ENCODE results near the gene SPEN. TPM values are rescaled to one million over a fixed set of nuclear protein-coding genes. Genes with fewer than 3 reads are reported as not detected.

SPEN gene
- total and polyA plus RNA-seq, 10 of the 15 experiments (the other 5 are each of a cell fraction or from before 2014, with no cell fraction given) = 5.2 to 58.7 (median 20.1) TPM

GRCh38 chr1:15953791-15954241 lies 106.3 kb downstream of the SPEN start:
- intact Hi-C loops (cut with micrococcal nuclease; ENCODE audit: unreplicated experiment) = no loop called here
- H3K4me1 ChIP-seq (ENCODE audit: control insufficient read depth, insufficient read depth, low read length) = peaks cover 26% of the 10 kb centered on the region
- DNase-seq (ENCODE audit: low read depth, low spot score) (no peak), FAIRE-seq (no peak), ATAC-seq (no peak)
- peaks cover 19% of the 10 kb centered on the region for H3K79me2 ChIP-seq (ENCODE audit: control insufficient read depth, insufficient read depth, low read length)
- no TSS peak for BruUV-seq (replicated peaks)
- ChIA-PET POLR2A (interaction anchor here (0.8 kb wide), 1 partner anchor 11 kb away, joined by 3 read pairs; no protein-coding TSS in a partner anchor), CTCF (interaction anchor here (0.6 kb wide), 1 partner anchor 172 kb away, joined by 3 read pairs; no protein-coding TSS in a partner anchor), RAD21 (ENCODE audit: unreplicated experiment) (interaction anchor here (1.0 to 1.3 kb wide), 2 partner anchors 11 to 138 kb away, joined by 3 to 4 read pairs; no protein-coding TSS in a partner anchor), SMC1A (ENCODE audit: uncharacterized antibody, unreplicated experiment) (interaction anchor here (1.1 to 1.5 kb wide), 2 partner anchors 17 to 54 kb away, joined by 3 read pairs; no protein-coding TSS in a partner anchor)
- peaks cover 3% of the 10 kb centered on the region; the same call in 1 of the 2 replicates for H4K20me1 ChIP-seq (ENCODE audit: control insufficient read depth, insufficient read depth)
- no peaks in the 10 kb centered on the region for H3K27me3 ChIP-seq (replicated peaks in 1 of 2; ENCODE audit: control insufficient read depth in 2 of 2, insufficient read depth in 2 of 2, low read length in 1 of 2)
- H3K36me3 ChIP-seq (ENCODE audit: control insufficient read depth in 2 of 2, insufficient read depth in 2 of 2, low read length in 1 of 2) = peaks cover 0 to 15% of the 10 kb centered on the region in 2 experiments; a peak in 2 of 4 replicates
- WGBS (ENCODE audit: insufficient coverage, insufficient replicate concordance, low lambda C conversion rate, missing lambda C conversion rate) = 100% methylated on average over 1 of the region's 1 CpG
- H3K9ac ChIP-seq (ENCODE audit: control insufficient read depth, insufficient read depth, low read length) = no peak overlapping the region
- no peak overlapping the region for H3K4me3 ChIP-seq
- no peak overlapping the region for H3K4me2 ChIP-seq (ENCODE audit: control insufficient read depth, insufficient read depth)
- no peak overlapping the region for H3K27ac ChIP-seq (ENCODE audit: control insufficient read depth, insufficient read depth)
- in situ Hi-C loops (cut with MboI) = no loop called here
- no peaks in the 10 kb centered on the region for H3K9me3 ChIP-seq (replicated peaks; ENCODE audit: control insufficient read depth, insufficient read depth, low read length)
- TF ChIP-seq CBX5 (IDR thresholded peaks at IDR 0.05; ENCODE audit: low read depth) = no peak
- TF ChIP-seq CREM (IDR thresholded peaks at IDR 0.05; ENCODE audit: low read depth) = no peak
- no peak for TF ChIP-seq SMARCA5 (IDR thresholded peaks at IDR 0.05)
- no peak for TF ChIP-seq MEF2B (IDR thresholded peaks at IDR 0.05; ENCODE audit: partially characterized antibody, poor library complexity, severe bottlenecking)
- TF ChIP-seq NR2F1 (conservative IDR thresholded peaks at IDR 0.05) = no peak
- no peak overlapping the region for H2AFZ ChIP-seq (ENCODE audit: control insufficient read depth, low read depth, low read length)

GRCh38 chr1:15954316-15954715 lies 106.8 kb downstream of the SPEN start:
- Histone ChIP-seq H3K4me3 (no peak overlapping the region), H2AFZ (ENCODE audit: control insufficient read depth, low read depth, low read length) (no peak overlapping the region), H3K9me3 (replicated peaks; ENCODE audit: control insufficient read depth, insufficient read depth, low read length) (no peaks in the 10 kb centered on the region), H3K79me2 (ENCODE audit: control insufficient read depth, insufficient read depth, low read length) (peaks cover 19% of the 10 kb centered on the region), H3K36me3 (ENCODE audit: control insufficient read depth in 2 of 2, insufficient read depth in 2 of 2, low read length in 1 of 2) (peaks cover 0 to 15% of the 10 kb centered on the region in 2 experiments; a peak in 2 of 4 replicates), H4K20me1 (ENCODE audit: control insufficient read depth, insufficient read depth) (peaks cover 3% of the 10 kb centered on the region; the same call in 1 of the 2 replicates), H3K27ac (ENCODE audit: control insufficient read depth, insufficient read depth) (no peak overlapping the region), H3K4me1 (ENCODE audit: control insufficient read depth, insufficient read depth, low read length) (peaks cover 21% of the 10 kb centered on the region), H3K4me2 (ENCODE audit: control insufficient read depth, insufficient read depth) (no peak overlapping the region), H3K9ac (ENCODE audit: control insufficient read depth, insufficient read depth, low read length) (no peak overlapping the region), H3K27me3 (replicated peaks in 1 of 2; ENCODE audit: control insufficient read depth in 2 of 2, insufficient read depth in 2 of 2, low read length in 1 of 2) (no peaks in the 10 kb centered on the region)
- POLR2A ChIA-PET = no interaction called here
- 91% methylated on average over 3 of the region's 3 CpGs for whole genome bisulfite sequencing (ENCODE audit: insufficient coverage, insufficient replicate concordance, low lambda C conversion rate, missing lambda C conversion rate)
- DNase-seq (ENCODE audit: low read depth, low spot score) (no peak), ATAC-seq (no peak), FAIRE-seq (no peak)
- SMC1A ChIA-PET (ENCODE audit: uncharacterized antibody, unreplicated experiment) = interaction anchor here (1.1 to 1.5 kb wide), 2 partner anchors 18 to 54 kb away, joined by 3 read pairs; no protein-coding TSS in a partner anchor
- CTCF ChIA-PET = no interaction called here
- in situ Hi-C loops (cut with MboI) = no loop called here
- intact Hi-C loops (cut with micrococcal nuclease; ENCODE audit: unreplicated experiment) = no loop called here
- BruUV-seq (replicated peaks) = no TSS peak
- RAD21 ChIA-PET (ENCODE audit: unreplicated experiment) = interaction anchor here (1.0 kb wide), 1 partner anchor 138 kb away, joined by 3 read pairs; no protein-coding TSS in a partner anchor
- TF ChIP-seq NBN (IDR thresholded peaks at IDR 0.05) = no peak
- no peak for TF ChIP-seq MXI1 (IDR thresholded peaks at IDR 0.05; ENCODE audit: low read depth, low read length)
- TF ChIP-seq ZNF687 (IDR thresholded peaks at IDR 0.05) = no peak
- no peak for TF ChIP-seq ZBED1 (IDR thresholded peaks at IDR 0.05; ENCODE audit: borderline replicate concordance)
- no peak for TF ChIP-seq NFYA (IDR thresholded peaks at IDR 0.05; ENCODE audit: borderline replicate concordance, low read depth, low read length)
- TF ChIP-seq MTA2 (IDR thresholded peaks at IDR 0.05; ENCODE audit: low read depth) = no peak
- TF ChIP-seq BCL11A (IDR thresholded peaks at IDR 0.05; ENCODE audit: low read depth, low read length) = no peak
- no peak for TF ChIP-seq KAT2A (conservative IDR thresholded peaks at IDR 0.05; ENCODE audit: control insufficient read depth, low read depth, low read length)
- TF ChIP-seq GABPA (IDR thresholded peaks at IDR 0.05; ENCODE audit: low read depth) = no peak
